ENCODE results near the gene TMEM167A. TPM values are rescaled to one million over a fixed set of nuclear protein-coding genes. Genes with fewer than 3 reads are reported as not detected.

Gene TMEM167A
- total RNA-seq, 1 donor from 2014 or later = 163 TPM

DNA sequence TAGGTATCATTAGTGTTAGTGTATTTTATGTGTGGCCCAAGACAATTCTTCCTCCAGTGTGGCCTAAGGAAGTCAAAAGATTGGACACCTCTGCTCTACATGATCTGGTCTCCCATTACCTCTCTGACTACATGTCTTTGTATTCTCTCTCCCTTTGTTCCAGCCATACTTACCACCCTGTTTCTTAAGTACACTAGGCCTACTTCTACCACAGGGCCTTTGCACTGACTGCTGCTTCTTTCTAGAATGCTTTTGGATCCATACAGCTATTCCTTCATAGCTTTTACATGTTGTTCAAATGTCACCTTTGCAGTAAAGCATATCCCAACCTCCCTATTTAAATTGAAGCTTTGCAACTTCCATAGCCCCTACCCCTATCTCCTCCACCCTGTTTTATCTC, 5.6 kb upstream of the TMEM167A start:
- Mint-ChIP-seq H3K4me1 (ENCODE audit: low read depth, unreplicated experiment) (peaks cover 7% of the 10 kb centered on the region), H3K27me3 (ENCODE audit: low read depth, unreplicated experiment) (no peaks in the 10 kb centered on the region), H3K9me3 (ENCODE audit: unreplicated experiment) (no peaks in the 10 kb centered on the region), H3K36me3 (ENCODE audit: low read depth, unreplicated experiment) (no peaks in the 10 kb centered on the region), H3K4me3 (ENCODE audit: unreplicated experiment) (no peak overlapping the region), H3K27ac (ENCODE audit: unreplicated experiment) (no peak overlapping the region)
- Histone ChIP-seq H3K4me1 (ENCODE audit: insufficient read depth, low read length) (peaks cover 5% of the 10 kb centered on the region), H3K79me2 (ENCODE audit: insufficient read depth, low read length) (peaks cover 12% of the 10 kb centered on the region), H2AFZ (ENCODE audit: low read depth, low read length) (no peak overlapping the region), H3K36me3 (ENCODE audit: insufficient read depth, low read length) (no peaks in the 10 kb centered on the region), H3K27me3 (ENCODE audit: insufficient read depth, low read length) (no peaks in the 10 kb centered on the region), H4K20me1 (ENCODE audit: insufficient read depth, low read length) (no peaks in the 10 kb centered on the region), H3K4me3 (ENCODE audit: insufficient read depth, low read depth, low read length) (no peak overlapping the region), H3K9ac (ENCODE audit: low read length) (no peak overlapping the region), H3K9me3 (ENCODE audit: insufficient read depth, low read depth, low read length) (no peaks in the 10 kb centered on the region), H3K27ac (ENCODE audit: low read depth, low read length) (no peak overlapping the region), H3K4me2 (ENCODE audit: low read length) (no peak overlapping the region)
- no peak for DNase-seq (ENCODE audit: low read depth)
- TF ChIP-seq EZH2 (IDR thresholded peaks at IDR 0.05; ENCODE audit: insufficient read depth, low read length) = no peak
- FAIRE-seq = no peak

DNA sequence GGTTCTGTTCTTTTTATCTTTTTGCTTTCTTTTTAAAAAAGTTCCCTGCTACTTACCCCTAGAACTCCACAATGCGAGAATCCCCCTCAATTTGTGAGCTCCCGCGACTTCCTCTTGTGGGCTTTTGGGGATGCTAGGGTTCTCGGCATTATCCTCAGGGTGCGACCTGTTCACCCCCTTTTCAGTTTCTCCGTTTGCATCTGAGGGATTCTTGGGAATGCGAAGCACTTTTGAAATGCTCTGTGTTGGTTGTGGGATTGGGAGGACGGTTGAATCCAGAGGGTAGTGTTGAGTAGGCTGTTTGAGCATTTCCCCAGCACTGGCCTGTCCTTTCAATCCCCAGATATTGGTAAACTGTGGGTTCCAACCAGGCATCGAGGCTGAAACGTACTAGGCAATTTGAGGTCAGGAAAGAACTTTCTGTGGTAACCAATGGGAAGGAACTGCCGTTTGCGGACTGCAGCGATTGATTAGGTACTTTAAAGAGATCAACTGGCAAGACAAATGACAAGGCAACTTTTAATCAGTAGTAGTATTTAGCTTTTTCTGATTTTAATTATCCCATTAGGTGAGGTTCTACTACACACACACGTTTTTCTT, 568 bp upstream of the TMEM167A start:
- Histone ChIP-seq H4K20me1 (ENCODE audit: insufficient read depth, low read length) (peaks cover 21% of the 10 kb centered on the region), H3K9ac (ENCODE audit: low read length) (peak overlapping the region; percentile 94), H3K79me2 (ENCODE audit: insufficient read depth, low read length) (peaks cover 59% of the 10 kb centered on the region), H3K9me3 (ENCODE audit: insufficient read depth, low read depth, low read length) (no peaks in the 10 kb centered on the region), H3K4me1 (ENCODE audit: insufficient read depth, low read length) (peaks cover 5% of the 10 kb centered on the region), H2AFZ (ENCODE audit: low read depth, low read length) (peak overlapping the region; percentile 94), H3K27me3 (ENCODE audit: insufficient read depth, low read length) (no peaks in the 10 kb centered on the region), H3K27ac (ENCODE audit: low read depth, low read length) (peak overlapping the region; percentile 89), H3K4me2 (ENCODE audit: low read length) (peak overlapping the region; percentile 97), H3K4me3 (ENCODE audit: insufficient read depth, low read depth, low read length) (peak overlapping the region; percentile 98), H3K36me3 (ENCODE audit: insufficient read depth, low read length) (peaks cover 4% of the 10 kb centered on the region)
- FAIRE-seq (no peak), DNase-seq (ENCODE audit: low read depth) (peak; percentile 41)
- Mint-ChIP-seq H3K36me3 (ENCODE audit: low read depth, unreplicated experiment) (peaks cover 12% of the 10 kb centered on the region), H3K27me3 (ENCODE audit: low read depth, unreplicated experiment) (no peaks in the 10 kb centered on the region), H3K9me3 (ENCODE audit: unreplicated experiment) (no peaks in the 10 kb centered on the region), H3K27ac (ENCODE audit: unreplicated experiment) (peak overlapping the region; percentile 99), H3K4me3 (ENCODE audit: unreplicated experiment) (peak overlapping the region; percentile 100), H3K4me1 (ENCODE audit: low read depth, unreplicated experiment) (peaks cover 22% of the 10 kb centered on the region)
- TF ChIP-seq, protein P1, sequence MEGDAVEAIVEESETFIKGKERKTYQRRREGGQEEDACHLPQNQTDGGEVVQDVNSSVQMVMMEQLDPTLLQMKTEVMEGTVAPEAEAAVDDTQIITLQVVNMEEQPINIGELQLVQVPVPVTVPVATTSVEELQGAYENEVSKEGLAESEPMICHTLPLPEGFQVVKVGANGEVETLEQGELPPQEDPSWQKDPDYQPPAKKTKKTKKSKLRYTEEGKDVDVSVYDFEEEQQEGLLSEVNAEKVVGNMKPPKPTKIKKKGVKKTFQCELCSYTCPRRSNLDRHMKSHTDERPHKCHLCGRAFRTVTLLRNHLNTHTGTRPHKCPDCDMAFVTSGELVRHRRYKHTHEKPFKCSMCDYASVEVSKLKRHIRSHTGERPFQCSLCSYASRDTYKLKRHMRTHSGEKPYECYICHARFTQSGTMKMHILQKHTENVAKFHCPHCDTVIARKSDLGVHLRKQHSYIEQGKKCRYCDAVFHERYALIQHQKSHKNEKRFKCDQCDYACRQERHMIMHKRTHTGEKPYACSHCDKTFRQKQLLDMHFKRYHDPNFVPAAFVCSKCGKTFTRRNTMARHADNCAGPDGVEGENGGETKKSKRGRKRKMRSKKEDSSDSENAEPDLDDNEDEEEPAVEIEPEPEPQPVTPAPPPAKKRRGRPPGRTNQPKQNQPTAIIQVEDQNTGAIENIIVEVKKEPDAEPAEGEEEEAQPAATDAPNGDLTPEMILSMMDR (IDR thresholded peaks at IDR 0.05; ENCODE audit: insufficient read depth, low read depth, low read length) = no peak
- TF ChIP-seq EZH2 (IDR thresholded peaks at IDR 0.05; ENCODE audit: insufficient read depth, low read length) = no peak

DNA sequence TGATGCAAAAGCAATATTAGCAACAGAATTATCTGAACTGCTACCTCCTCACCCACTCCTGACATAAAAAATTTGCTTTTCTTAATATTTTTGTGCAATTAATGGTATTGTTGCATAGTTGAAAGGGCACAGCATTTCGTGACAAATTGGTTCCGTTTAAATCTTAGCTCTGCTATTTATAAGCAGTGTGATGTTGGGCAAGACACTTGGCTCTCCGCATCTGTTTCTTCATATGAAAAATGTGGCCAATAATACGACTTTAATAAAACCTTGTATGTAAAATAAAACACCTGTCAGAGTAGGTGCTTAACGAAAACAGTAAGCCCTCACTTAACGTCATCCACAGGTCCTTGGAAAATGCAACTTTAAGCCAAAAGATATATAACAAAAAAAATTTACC, 4.2 kb downstream of the TMEM167A start:
- no peak for FAIRE-seq
- H3K36me3 Mint-ChIP-seq (ENCODE audit: low read depth, unreplicated experiment) = peaks cover 12% of the 10 kb centered on the region

More for the DNA sequence above, 4.2 kb downstream of the TMEM167A start:
- Histone ChIP-seq H3K9me3 (ENCODE audit: insufficient read depth, low read depth, low read length) (no peaks in the 10 kb centered on the region), H3K4me2 (ENCODE audit: low read length) (no peak overlapping the region), H3K4me3 (ENCODE audit: insufficient read depth, low read depth, low read length) (no peak overlapping the region), H3K4me1 (ENCODE audit: insufficient read depth, low read length) (peaks cover 2% of the 10 kb centered on the region), H3K36me3 (ENCODE audit: insufficient read depth, low read length) (peaks cover 4% of the 10 kb centered on the region), H2AFZ (ENCODE audit: low read depth, low read length) (no peak overlapping the region), H3K9ac (ENCODE audit: low read length) (no peak overlapping the region), H3K79me2 (ENCODE audit: insufficient read depth, low read length) (peaks cover 97% of the 10 kb centered on the region), H4K20me1 (ENCODE audit: insufficient read depth, low read length) (peaks cover 67% of the 10 kb centered on the region), H3K27me3 (ENCODE audit: insufficient read depth, low read length) (no peaks in the 10 kb centered on the region), H3K27ac (ENCODE audit: low read depth, low read length) (no peak overlapping the region)
- Mint-ChIP-seq H3K4me3 (ENCODE audit: unreplicated experiment) (no peak overlapping the region), H3K9me3 (ENCODE audit: unreplicated experiment) (no peaks in the 10 kb centered on the region), H3K4me1 (ENCODE audit: low read depth, unreplicated experiment) (peaks cover 34% of the 10 kb centered on the region), H3K27ac (ENCODE audit: unreplicated experiment) (no peak overlapping the region), H3K27me3 (ENCODE audit: low read depth, unreplicated experiment) (no peaks in the 10 kb centered on the region)
- no peak for DNase-seq (ENCODE audit: low read depth)
- no peak for TF ChIP-seq EZH2 (IDR thresholded peaks at IDR 0.05; ENCODE audit: insufficient read depth, low read length)
- TF ChIP-seq, protein P1 (IDR thresholded peaks at IDR 0.05; ENCODE audit: insufficient read depth, low read depth, low read length) = no peak

Data from astrocyte (in vitro differentiated cells and primary cell).